Measurements from ENCODE around the gene PDLIM1. TPM values are rescaled to one million over a fixed set of nuclear protein-coding genes. Genes with fewer than 3 reads are reported as not detected.

Gene PDLIM1
- total and polyA plus RNA-seq, 2 experiments from 2014 or later: 111 to 233 TPM

GRCh38 chr10:95327367-95327766 lies 36.6 kb upstream of the PDLIM1 start (continued):
- TF ChIP-seq ZNF462 (CRISPR knock-in tag; IDR thresholded peaks at IDR 0.05): no peak
- no peak for TF ChIP-seq JUNB (IDR thresholded peaks at IDR 0.05; ENCODE audit: unreplicated experiment)
- TF ChIP-seq CTCF (conservative IDR thresholded peaks at IDR 0.05; ENCODE audit: low read depth in 2 of 2): no peak
- no peak for TF ChIP-seq CREB1 (CRISPR knock-in tag; IDR thresholded peaks at IDR 0.05; ENCODE audit: low read depth)
- TF ChIP-seq STAT1 (IDR thresholded peaks at IDR 0.05; ENCODE audit: unreplicated experiment): no peak
- TF ChIP-seq ZNF114 (CRISPR knock-in tag; IDR thresholded peaks at IDR 0.05): no peak

GRCh38 chr10:95326396-95326795 lies 35.6 kb upstream of the PDLIM1 start:
- peaks cover 3% of the 10 kb centered on the region for H3K36me3 Mint-ChIP-seq (ENCODE audit: low read depth)
- H2AFZ ChIP-seq: no peak overlapping the region
- ATAC-seq (no peak), DNase-seq (ENCODE audit: low spot score) (no peak)
- H3K4me2 ChIP-seq: no peak overlapping the region
- H3F3A ChIP-seq (replicated peaks; ENCODE audit: low read depth): no peaks in the 10 kb centered on the region
- no peaks in the 10 kb centered on the region for H3K27me3 ChIP-seq (ENCODE audit: insufficient read depth)
- H3K27ac ChIP-seq (ENCODE audit: low read depth): no peak overlapping the region
- H3K27me3 Mint-ChIP-seq (ENCODE audit: insufficient read depth, low read depth, poor library complexity): no peaks in the 10 kb centered on the region
- no peaks in the 10 kb centered on the region for H3K79me2 ChIP-seq (replicated peaks; ENCODE audit: insufficient read depth)
- H3K4me1 Mint-ChIP-seq: 0 out of 3 replicates have a peak, but pooled peaks cover 2% of the 10 kb centered on the region
- no peaks in the 10 kb centered on the region for H3K9me3 Mint-ChIP-seq
- no peaks in the 10 kb centered on the region for H3K36me3 ChIP-seq (ENCODE audit: insufficient read depth)
- H3K4me1 ChIP-seq (ENCODE audit: insufficient read depth): no peaks in the 10 kb centered on the region
- H3K27ac Mint-ChIP-seq: no peak overlapping the region
- H3K9me2 ChIP-seq (ENCODE audit: insufficient read depth): no peaks in the 10 kb centered on the region
- no peak overlapping the region for H3K4me3 ChIP-seq
- H3K4me3 Mint-ChIP-seq: no peak overlapping the region
- H4K20me1 ChIP-seq (replicated peaks; ENCODE audit: insufficient read depth): no peaks in the 10 kb centered on the region
- no peak for TF ChIP-seq POLR2AphosphoS5 (IDR thresholded peaks at IDR 0.05; ENCODE audit: low read depth)
- no peak for TF ChIP-seq EZH2phosphoT487 (IDR thresholded peaks at IDR 0.05; ENCODE audit: unreplicated experiment)
- TF ChIP-seq REST (IDR thresholded peaks at IDR 0.05; ENCODE audit: unreplicated experiment): no peak
- no peak for TF ChIP-seq ETS1 (IDR thresholded peaks at IDR 0.05)
- no peak for TF ChIP-seq CTCF (conservative IDR thresholded peaks at IDR 0.05; ENCODE audit: low read depth in 2 of 2)
- no peak for TF ChIP-seq EZH2 (IDR thresholded peaks at IDR 0.05; ENCODE audit: low read depth, unreplicated experiment)
